ENCODE data around the gene CTNND2.

CTNND2 gene

GRCh38 chr5:11656916-11657315 is 247.3 kb downstream of the CTNND2 start:
- WGBS (ENCODE audit: insufficient coverage): 100% methylated on average over 3 of the region's 4 CpGs

GRCh38 chr5:11655681-11656080 is 248.6 kb downstream of the CTNND2 start:
- H3K36me3 ChIP-seq (ENCODE audit: control insufficient read depth in 4 of 4, insufficient read depth in 4 of 4, low read length in 3 of 4): no peaks in the 10 kb centered on the region
- H3K4me3 ChIP-seq (ENCODE audit: control insufficient read depth in 1 of 7, extremely low read depth in 1 of 7, insufficient read depth in 4 of 7, low read depth in 2 of 7, low read length in 6 of 7): no peak overlapping the region
- ChIA-PET POLR2A (no interaction called here), CTCF (interaction anchor here (0.8 kb wide), 1 partner anchor 8 kb away, joined by 3 read pairs; no protein-coding TSS in a partner anchor)
- H3K27me3 ChIP-seq (replicated peaks in 2 of 5; ENCODE audit: control insufficient read depth in 4 of 5, insufficient read depth in 5 of 5, low read length in 4 of 5): no peaks in the 10 kb centered on the region
- DNase-seq: no peak
- peaks cover 0 to 6% (median 0%) of the 10 kb centered on the region in 5 experiments for H3K9me3 ChIP-seq (ENCODE audit: control extremely low read depth in 1 of 5, control insufficient read depth in 4 of 5, insufficient read depth in 2 of 5, low read depth in 1 of 5, low read length in 4 of 5)
- WGBS (ENCODE audit: insufficient coverage): no CpG with 5 or more reads among the region's 4 CpGs
- no peak overlapping the region for H3K27ac ChIP-seq (ENCODE audit: insufficient read depth in 1 of 2, low read depth in 1 of 2, low read length in 2 of 2, poor library complexity in 1 of 2, severe bottlenecking in 2 of 2)
- H3K4me1 ChIP-seq (ENCODE audit: control extremely low read depth in 1 of 4, control insufficient read depth in 4 of 4, insufficient read depth in 4 of 4, low read length in 3 of 4): no peaks in the 10 kb centered on the region

More at GRCh38 chr5:11656916-11657315, 247.3 kb downstream of the CTNND2 start:
- Histone ChIP-seq H3K27ac (ENCODE audit: insufficient read depth in 1 of 2, low read depth in 1 of 2, low read length in 2 of 2, poor library complexity in 1 of 2, severe bottlenecking in 2 of 2) (no peak overlapping the region), H3K9me3 (ENCODE audit: control extremely low read depth in 1 of 5, control insufficient read depth in 4 of 5, insufficient read depth in 2 of 5, low read depth in 1 of 5, low read length in 4 of 5) (no peaks in the 10 kb centered on the region), H3K36me3 (ENCODE audit: control insufficient read depth in 4 of 4, insufficient read depth in 4 of 4, low read length in 3 of 4) (no peaks in the 10 kb centered on the region), H3K4me1 (ENCODE audit: control extremely low read depth in 1 of 4, control insufficient read depth in 4 of 4, insufficient read depth in 4 of 4, low read length in 3 of 4) (no peaks in the 10 kb centered on the region), H3K27me3 (replicated peaks in 2 of 5; ENCODE audit: control insufficient read depth in 4 of 5, insufficient read depth in 5 of 5, low read length in 4 of 5) (no peaks in the 10 kb centered on the region), H3K4me3 (ENCODE audit: control insufficient read depth in 1 of 7, extremely low read depth in 1 of 7, insufficient read depth in 4 of 7, low read depth in 2 of 7, low read length in 6 of 7) (no peak overlapping the region)
- no peak for DNase-seq
- POLR2A ChIA-PET: no interaction called here
- CTCF ChIA-PET: no interaction called here

- Histone ChIP-seq H3K36me3 (ENCODE audit: control insufficient read depth in 4 of 4, insufficient read depth in 4 of 4, low read length in 3 of 4) (no peaks in the 10 kb centered on the region), H3K9me3 (ENCODE audit: control extremely low read depth in 1 of 5, control insufficient read depth in 4 of 5, insufficient read depth in 2 of 5, low read depth in 1 of 5, low read length in 4 of 5) (peaks cover 0 to 6% (median 0%) of the 10 kb centered on the region in 5 experiments), H3K4me1 (ENCODE audit: control extremely low read depth in 1 of 4, control insufficient read depth in 4 of 4, insufficient read depth in 4 of 4, low read length in 3 of 4) (no peaks in the 10 kb centered on the region), H3K27ac (ENCODE audit: insufficient read depth in 1 of 2, low read depth in 1 of 2, low read length in 2 of 2, poor library complexity in 1 of 2, severe bottlenecking in 2 of 2) (no peak overlapping the region), H3K27me3 (replicated peaks in 2 of 5; ENCODE audit: control insufficient read depth in 4 of 5, insufficient read depth in 5 of 5, low read length in 4 of 5) (no peaks in the 10 kb centered on the region), H3K4me3 (ENCODE audit: control insufficient read depth in 1 of 7, extremely low read depth in 1 of 7, insufficient read depth in 4 of 7, low read depth in 2 of 7, low read length in 6 of 7) (no peak overlapping the region)
- CTCF ChIA-PET: interaction anchor here (0.6 kb wide), 1 partner anchor 154 kb away, joined by 3 read pairs; no protein-coding TSS in a partner anchor
- DNase-seq: no peak
- 100% methylated on average over 1 of the region's 1 CpG for WGBS (ENCODE audit: insufficient coverage)
- POLR2A ChIA-PET: no interaction called here
Observed at GRCh38 chr5:11650936-11651335, 253.3 kb downstream of the CTNND2 start.

GRCh38 chr5:11646141-11646540 is 258.1 kb downstream of the CTNND2 start:
- 97% methylated on average over 3 of the region's 3 CpGs for WGBS (ENCODE audit: insufficient coverage)
- Histone ChIP-seq H3K4me3 (ENCODE audit: control insufficient read depth in 1 of 7, extremely low read depth in 1 of 7, insufficient read depth in 4 of 7, low read depth in 2 of 7, low read length in 6 of 7) (no peak overlapping the region), H3K9me3 (ENCODE audit: control extremely low read depth in 1 of 5, control insufficient read depth in 4 of 5, insufficient read depth in 2 of 5, low read depth in 1 of 5, low read length in 4 of 5) (peaks cover 0 to 2% (median 0%) of the 10 kb centered on the region in 5 experiments), H3K36me3 (ENCODE audit: control insufficient read depth in 4 of 4, insufficient read depth in 4 of 4, low read length in 3 of 4) (no peaks in the 10 kb centered on the region), H3K27ac (ENCODE audit: insufficient read depth in 1 of 2, low read depth in 1 of 2, low read length in 2 of 2, poor library complexity in 1 of 2, severe bottlenecking in 2 of 2) (no peak overlapping the region), H3K4me1 (ENCODE audit: control extremely low read depth in 1 of 4, control insufficient read depth in 4 of 4, insufficient read depth in 4 of 4, low read length in 3 of 4) (peaks cover 3 to 12% (median 10%) of the 10 kb centered on the region in 4 experiments), H3K27me3 (replicated peaks in 2 of 5; ENCODE audit: control insufficient read depth in 4 of 5, insufficient read depth in 5 of 5, low read length in 4 of 5) (no peaks in the 10 kb centered on the region)
- no peak for DNase-seq
- CTCF ChIA-PET: no interaction called here
- POLR2A ChIA-PET: no interaction called here

GRCh38 chr5:11642438-11642837 is 261.8 kb downstream of the CTNND2 start:
- Histone ChIP-seq H3K27ac (ENCODE audit: insufficient read depth in 1 of 2, low read depth in 1 of 2, low read length in 2 of 2, poor library complexity in 1 of 2, severe bottlenecking in 2 of 2) (peak overlapping the region in 1 of 2 experiments; percentile 49), H3K9me3 (ENCODE audit: control extremely low read depth in 1 of 5, control insufficient read depth in 4 of 5, insufficient read depth in 2 of 5, low read depth in 1 of 5, low read length in 4 of 5) (no peaks in the 10 kb centered on the region), H3K36me3 (ENCODE audit: control insufficient read depth in 4 of 4, insufficient read depth in 4 of 4, low read length in 3 of 4) (no peaks in the 10 kb centered on the region), H3K27me3 (replicated peaks in 2 of 5; ENCODE audit: control insufficient read depth in 4 of 5, insufficient read depth in 5 of 5, low read length in 4 of 5) (no peaks in the 10 kb centered on the region), H3K4me3 (ENCODE audit: control insufficient read depth in 1 of 7, extremely low read depth in 1 of 7, insufficient read depth in 4 of 7, low read depth in 2 of 7, low read length in 6 of 7) (peak overlapping the region in 2 of 7 experiments; percentile 9 to 47), H3K4me1 (ENCODE audit: control extremely low read depth in 1 of 4, control insufficient read depth in 4 of 4, insufficient read depth in 4 of 4, low read length in 3 of 4) (peaks cover 3 to 12% (median 10%) of the 10 kb centered on the region in 4 experiments)
- peak; percentile 44 to 87 (median 75) for DNase-seq
- ChIA-PET CTCF (no interaction called here), POLR2A (interaction anchor here (0.5 kb wide), 1 partner anchor 381 kb away, joined by 3 read pairs; no protein-coding TSS in a partner anchor)
- WGBS (ENCODE audit: insufficient coverage): 10% methylated on average over 2 of the region's 3 CpGs

- no peaks in the 10 kb centered on the region for H3K9me3 ChIP-seq (ENCODE audit: control extremely low read depth in 1 of 5, control insufficient read depth in 4 of 5, insufficient read depth in 2 of 5, low read depth in 1 of 5, low read length in 4 of 5)
- no peak for DNase-seq
- no peaks in the 10 kb centered on the region for H3K36me3 ChIP-seq (ENCODE audit: control insufficient read depth in 4 of 4, insufficient read depth in 4 of 4, low read length in 3 of 4)
- no peak overlapping the region for H3K4me3 ChIP-seq (ENCODE audit: control insufficient read depth in 1 of 7, extremely low read depth in 1 of 7, insufficient read depth in 4 of 7, low read depth in 2 of 7, low read length in 6 of 7)
- H3K27me3 ChIP-seq (replicated peaks in 2 of 5; ENCODE audit: control insufficient read depth in 4 of 5, insufficient read depth in 5 of 5, low read length in 4 of 5): no peaks in the 10 kb centered on the region
- 100% methylated on average over 2 of the region's 4 CpGs for WGBS (ENCODE audit: insufficient coverage)
- ChIA-PET CTCF (no interaction called here), POLR2A (no interaction called here)
- H3K4me1 ChIP-seq (ENCODE audit: control extremely low read depth in 1 of 4, control insufficient read depth in 4 of 4, insufficient read depth in 4 of 4, low read length in 3 of 4): peaks cover 3 to 12% (median 10%) of the 10 kb centered on the region in 4 experiments
- no peak overlapping the region for H3K27ac ChIP-seq (ENCODE audit: insufficient read depth in 1 of 2, low read depth in 1 of 2, low read length in 2 of 2, poor library complexity in 1 of 2, severe bottlenecking in 2 of 2)
Observed at GRCh38 chr5:11640158-11640873, 263.9 kb downstream of the CTNND2 start.

GRCh38 chr5:11622785-11623184 is 281.5 kb downstream of the CTNND2 start:
- no peak overlapping the region for H3K27ac ChIP-seq (ENCODE audit: insufficient read depth in 1 of 2, low read depth in 1 of 2, low read length in 2 of 2, poor library complexity in 1 of 2, severe bottlenecking in 2 of 2)
- H3K4me1 ChIP-seq (ENCODE audit: control extremely low read depth in 1 of 4, control insufficient read depth in 4 of 4, insufficient read depth in 4 of 4, low read length in 3 of 4): no peaks in the 10 kb centered on the region
- H3K9me3 ChIP-seq (ENCODE audit: control extremely low read depth in 1 of 5, control insufficient read depth in 4 of 5, insufficient read depth in 2 of 5, low read depth in 1 of 5, low read length in 4 of 5): peaks cover 0 to 3% (median 0%) of the 10 kb centered on the region in 5 experiments
- WGBS (ENCODE audit: insufficient coverage): 100% methylated on average over 2 of the region's 4 CpGs
- CTCF ChIA-PET: interaction anchor here (0.8 kb wide), 1 partner anchor 9 kb away, joined by 3 read pairs; no protein-coding TSS in a partner anchor
- H3K36me3 ChIP-seq (ENCODE audit: control insufficient read depth in 4 of 4, insufficient read depth in 4 of 4, low read length in 3 of 4): no peaks in the 10 kb centered on the region
- no peak for DNase-seq
- POLR2A ChIA-PET: no interaction called here
- no peak overlapping the region for H3K4me3 ChIP-seq (ENCODE audit: control insufficient read depth in 1 of 7, extremely low read depth in 1 of 7, insufficient read depth in 4 of 7, low read depth in 2 of 7, low read length in 6 of 7)
- no peaks in the 10 kb centered on the region for H3K27me3 ChIP-seq (replicated peaks in 2 of 5; ENCODE audit: control insufficient read depth in 4 of 5, insufficient read depth in 5 of 5, low read length in 4 of 5)

Data from common myeloid progenitor, CD34-positive (primary cell).